Suppressor macrophage treated with lipopolysaccharide for 4 hours (primary cell): ENCODE results near the gene CDH13.

Experiments
- DNase-seq: peaks from one replicate; pipeline ENCODE4 v3.0.0-alpha.2; 2020

Gene CDH13

DNA sequence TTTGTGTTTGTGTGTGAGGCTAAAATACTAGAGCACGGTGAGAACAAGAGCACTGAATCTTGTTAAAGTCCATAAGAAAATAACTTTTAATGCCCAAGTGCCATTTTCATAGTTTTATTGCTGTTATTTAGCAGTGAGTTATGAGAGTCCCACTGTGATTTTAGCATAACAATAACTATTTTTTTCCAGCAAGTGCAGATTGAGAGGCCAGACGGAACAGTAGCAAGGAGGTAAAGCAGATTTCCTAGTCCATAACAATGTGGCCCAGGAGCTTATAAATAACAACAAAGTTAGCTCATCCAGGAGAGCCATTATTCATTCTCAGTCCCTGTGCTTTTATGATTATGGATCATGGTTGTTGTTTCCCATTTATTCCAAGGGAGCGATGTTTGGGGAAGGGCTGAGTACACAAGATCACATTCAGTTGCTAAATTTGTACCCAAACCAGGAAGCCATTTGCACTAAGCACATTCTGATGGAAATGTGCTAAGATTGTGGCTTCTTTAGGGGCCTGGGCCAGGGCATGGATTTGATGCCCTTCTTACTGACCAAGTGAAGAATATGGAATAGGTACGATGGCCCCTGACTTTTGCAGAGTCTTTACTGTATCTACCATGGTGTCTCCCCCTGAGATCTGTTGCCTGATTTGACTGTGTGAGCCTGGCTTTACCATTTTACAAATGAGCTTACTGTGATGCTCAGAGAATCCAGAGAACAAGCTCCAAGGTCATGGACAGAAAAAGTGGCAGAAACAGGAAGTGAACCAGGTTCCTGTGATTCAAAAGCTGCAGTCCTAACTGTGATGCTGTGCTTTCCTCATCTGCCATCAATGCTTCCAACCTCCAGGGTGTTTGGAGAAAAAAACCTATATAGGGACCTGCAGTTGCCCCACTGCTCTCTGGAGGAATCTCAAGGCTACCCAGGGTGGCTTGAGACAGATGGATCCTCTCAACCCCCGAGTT lies 976.3 kb downstream of the CDH13 start:
- DNase-seq: no peak

GRCh38 chr16:83603723-83604570 lies 977.2 kb downstream of the CDH13 start:
- DNase-seq: no peak

GRCh38 chr16:83606486-83607030 lies 979.8 kb downstream of the CDH13 start:
- DNase-seq: no peak

GRCh38 chr16:83609178-83609577 lies 982.4 kb downstream of the CDH13 start:
- no peak for DNase-seq

DNA sequence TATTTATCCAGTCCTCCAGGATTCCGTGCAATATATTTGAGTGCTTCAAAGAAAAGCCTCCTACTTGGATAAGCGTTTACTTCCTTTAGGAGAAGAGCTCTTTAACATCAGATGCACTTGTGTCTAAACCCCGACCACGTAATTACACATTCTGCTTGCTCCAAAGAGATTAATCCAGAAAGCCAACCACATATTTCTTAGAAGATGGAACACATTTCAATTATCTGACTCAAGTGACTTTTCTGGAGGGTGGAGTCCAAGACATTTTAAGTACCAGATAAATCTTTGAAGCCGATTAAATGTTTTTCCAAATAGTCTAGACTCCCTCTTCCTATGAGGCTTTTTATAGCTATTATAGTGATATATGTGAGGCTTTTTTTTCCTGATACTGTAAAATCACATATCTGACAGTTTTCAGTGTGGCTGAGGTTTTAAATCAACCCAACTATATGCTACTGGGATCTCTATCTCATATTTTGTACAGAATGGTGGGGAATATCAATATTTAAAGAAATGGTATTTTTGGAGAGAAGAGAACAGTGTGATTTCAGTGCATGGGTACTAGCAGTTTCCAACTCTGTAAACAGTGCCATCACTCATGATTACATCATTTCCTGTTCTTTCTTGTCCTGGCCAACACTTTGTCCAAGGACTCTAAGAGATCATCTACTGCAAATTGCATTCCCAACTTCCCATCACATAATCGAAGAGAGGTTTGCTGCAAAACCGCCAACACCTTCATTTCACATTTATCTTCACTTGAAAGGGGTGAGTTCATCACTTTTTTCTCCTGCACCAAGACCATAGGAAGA lies 988.6 kb downstream of the CDH13 start:
- no peak for DNase-seq

GRCh38 chr16:83615953-83616350 lies 989.2 kb downstream of the CDH13 start:
- DNase-seq: no peak

DNA sequence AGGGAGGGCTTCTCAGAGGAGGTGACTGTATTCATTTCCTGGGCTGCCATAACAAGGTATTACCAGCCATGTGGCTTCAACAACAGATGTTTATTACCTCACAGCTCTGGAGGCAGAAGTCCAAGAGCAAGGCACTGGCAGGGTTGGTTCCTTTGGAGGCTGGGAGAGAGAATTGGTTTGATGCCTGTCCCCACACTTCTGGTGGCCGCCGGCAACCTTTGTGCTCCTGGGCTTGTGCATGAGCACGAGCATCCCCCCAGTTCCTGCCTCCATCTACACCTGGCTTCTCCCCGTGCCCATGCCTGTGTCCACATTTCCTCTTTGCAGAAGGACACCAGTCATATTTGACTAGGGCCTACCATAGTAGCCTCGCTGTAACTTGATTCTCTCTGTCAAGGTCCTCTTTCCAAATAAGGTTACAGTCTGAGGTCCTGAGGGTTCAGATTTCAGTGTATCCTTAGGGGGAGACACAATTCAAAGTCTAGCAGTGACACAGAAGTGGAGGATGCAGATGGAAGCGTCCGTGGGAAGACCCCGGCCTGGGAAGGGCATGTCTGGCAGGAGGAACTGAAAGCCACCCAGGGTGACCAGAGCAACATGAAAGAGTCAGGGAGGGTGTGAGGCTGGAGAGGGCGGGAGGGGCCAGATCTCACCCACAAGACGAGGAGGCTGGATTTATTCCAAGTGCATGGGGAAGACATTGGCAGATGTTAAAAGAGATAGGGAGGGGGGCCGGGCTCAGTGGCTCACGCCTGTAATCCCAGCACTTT lies 992.8 kb downstream of the CDH13 start:
- no peak for DNase-seq

DNA sequence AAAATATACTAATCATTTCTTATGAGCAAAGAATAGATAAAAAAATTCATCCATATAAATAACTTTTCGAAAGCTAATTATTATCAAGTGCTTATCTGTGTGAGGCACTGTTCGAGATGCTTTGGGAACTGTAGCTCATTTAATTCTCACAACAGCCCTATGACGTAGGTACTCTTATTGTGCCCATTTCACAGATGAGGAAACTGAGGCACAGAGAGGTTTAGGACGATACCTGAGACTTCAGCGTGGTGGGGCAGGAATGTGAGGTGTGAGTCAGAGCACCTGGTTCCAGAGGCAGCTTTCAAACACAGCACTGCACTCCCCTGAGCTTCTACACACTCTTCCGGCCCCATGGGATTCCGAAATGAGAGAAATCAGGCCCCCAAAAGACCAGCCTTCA lies 995.2 kb downstream of the CDH13 start:
- DNase-seq: no peak

DNA sequence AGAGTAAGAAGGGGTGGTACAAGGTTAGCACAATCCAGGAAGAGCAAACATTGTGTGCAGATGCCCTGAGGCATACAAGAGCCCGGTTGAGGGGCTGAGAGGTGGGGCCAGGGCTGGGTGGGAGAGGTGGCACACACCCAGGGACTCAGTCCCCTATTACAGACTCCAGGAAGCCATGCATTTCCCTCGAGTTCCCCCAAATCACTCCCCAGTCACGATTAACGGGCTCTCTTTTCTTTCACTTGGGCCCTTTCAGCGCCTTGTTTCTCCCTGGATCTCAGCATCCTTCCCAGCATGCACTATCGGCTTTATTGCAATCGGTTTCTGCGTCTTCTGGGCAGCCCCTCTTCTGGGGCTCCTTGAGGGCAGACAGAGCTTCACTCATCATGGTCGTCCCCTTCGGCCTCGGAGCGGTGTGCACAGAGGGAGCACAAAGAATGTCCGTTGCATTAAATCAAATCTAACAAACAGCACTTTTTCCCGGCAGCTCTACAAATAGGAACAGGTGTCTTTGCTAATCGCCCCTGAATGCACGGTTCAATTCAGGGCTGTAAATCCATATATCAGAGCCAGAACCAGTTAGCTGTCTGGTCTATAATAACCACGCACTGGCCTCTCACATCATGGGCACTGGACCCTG lies 996.4 kb downstream of the CDH13 start:
- no peak for DNase-seq

DNA sequence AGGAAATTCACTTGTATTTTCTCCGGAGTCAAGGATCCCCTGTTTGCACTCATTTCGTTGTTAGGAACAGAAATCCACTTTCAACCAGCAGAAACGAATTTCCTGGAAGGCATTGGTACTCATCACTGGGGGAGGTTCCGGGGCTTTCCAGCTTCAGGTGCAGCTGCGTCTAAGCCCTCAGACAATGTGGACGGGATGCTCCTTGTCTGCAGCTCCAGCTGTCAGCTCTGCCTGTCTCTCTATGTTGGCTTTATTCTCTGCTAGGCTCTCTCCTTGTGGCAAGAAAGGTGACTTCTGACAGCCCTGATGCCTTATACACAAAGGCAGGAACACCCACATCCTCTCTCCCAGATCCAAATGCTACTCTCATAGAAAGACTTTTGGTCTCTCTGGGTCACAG lies 997.1 kb downstream of the CDH13 start:
- no peak for DNase-seq

DNA sequence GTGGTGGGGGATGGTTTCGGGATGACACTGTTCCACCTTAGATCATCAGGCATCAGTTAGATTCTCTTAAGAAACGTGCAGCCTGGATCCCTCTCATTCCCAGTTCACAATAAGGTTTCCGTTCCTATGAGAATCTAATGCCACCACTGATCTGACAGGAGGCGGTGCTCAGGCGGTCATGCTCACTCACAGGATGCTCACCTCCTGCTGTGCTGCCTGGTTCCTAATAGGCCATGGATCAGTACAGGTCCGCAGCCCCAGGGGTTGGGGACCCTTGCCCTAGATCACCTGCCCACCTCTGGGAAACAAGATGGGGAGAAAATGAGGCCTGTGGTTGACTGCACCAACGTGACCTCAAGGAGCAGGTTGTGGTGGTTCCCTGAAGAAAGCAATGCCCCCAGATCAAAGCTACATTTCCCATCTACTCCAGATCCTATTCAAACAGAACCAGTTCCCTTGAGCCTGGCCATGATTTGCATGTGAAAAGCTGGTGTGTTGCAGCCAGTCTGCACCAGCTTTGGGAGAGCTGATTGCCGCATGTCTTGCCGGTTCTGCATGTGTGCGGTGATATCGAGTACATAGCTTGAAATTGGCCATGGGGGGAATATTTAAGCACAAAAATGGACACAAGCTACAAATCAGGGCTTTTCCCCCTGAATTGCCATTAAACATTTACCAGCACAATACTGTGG lies 997.8 kb downstream of the CDH13 start:
- no peak for DNase-seq

DNA sequence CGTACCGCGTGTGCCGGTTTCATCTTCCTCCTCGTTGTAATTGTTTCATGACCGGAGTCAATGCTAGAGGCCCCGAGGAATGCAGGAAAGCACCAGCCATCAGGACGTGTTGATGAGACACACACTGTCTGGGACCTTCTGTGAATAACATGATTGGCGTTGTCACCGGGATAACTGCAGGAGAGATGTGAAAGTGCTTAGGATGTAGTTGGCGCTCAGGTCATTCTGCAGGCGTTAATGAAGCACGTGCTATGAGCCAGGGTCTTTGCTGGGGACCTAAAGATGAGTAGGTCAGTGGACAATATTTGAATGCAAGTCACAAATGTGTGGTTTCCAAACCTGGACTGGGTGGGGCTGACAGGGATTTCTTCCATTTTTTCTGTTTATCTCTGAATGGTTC lies 999.4 kb downstream of the CDH13 start:
- DNase-seq: no peak

DNA sequence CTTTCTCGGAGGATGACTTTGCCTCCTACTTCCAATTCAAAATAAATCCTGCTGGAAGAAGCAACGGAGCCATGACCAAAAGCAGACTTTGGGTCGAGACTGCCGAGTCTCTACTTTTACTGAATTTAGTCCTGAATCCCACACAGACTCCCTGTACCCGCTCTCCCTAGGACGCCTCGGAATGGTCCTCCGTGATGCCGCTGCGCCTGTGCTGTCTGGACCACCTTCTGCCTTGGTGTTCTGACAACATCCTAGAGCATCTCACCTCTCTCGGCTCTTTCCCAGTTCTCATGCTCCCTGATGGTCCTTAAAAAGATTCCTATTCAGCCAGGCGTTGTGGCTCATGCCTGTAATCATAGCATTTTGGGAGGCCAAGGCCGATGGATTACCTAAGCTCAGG lies 999.9 kb downstream of the CDH13 start:
- no peak for DNase-seq

DNA sequence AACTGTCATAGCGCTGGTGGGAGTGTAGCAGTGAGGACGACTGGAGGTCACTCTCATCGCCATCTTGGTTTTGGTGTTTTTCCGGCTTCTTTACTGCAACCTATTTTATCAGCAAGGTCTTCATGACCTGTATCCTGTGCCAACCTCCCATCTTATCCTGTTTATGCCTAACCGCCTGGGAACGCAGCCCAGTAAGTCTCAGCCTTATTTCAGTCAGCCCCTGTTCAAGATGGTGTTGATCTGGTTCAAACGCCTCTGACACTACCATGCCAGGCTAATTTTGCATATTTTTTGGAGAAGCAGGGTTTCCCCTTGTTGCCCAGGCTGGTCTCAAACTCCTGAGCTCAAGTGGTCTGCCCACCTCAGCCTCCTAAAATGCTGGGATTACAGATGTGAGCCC lies 1001.2 kb downstream of the CDH13 start:
- no peak for DNase-seq

GRCh38 chr16:83629426-83629825 lies 1002.7 kb downstream of the CDH13 start:
- DNase-seq: no peak

- DNase-seq: no peak
These were observed 1003.1 kb downstream of the CDH13 start for GRCh38 chr16:83629836-83630235.

GRCh38 chr16:83630979-83631378 lies 1004.2 kb downstream of the CDH13 start:
- DNase-seq: no peak

- no peak for DNase-seq
These were observed 1006.5 kb downstream of the CDH13 start for GRCh38 chr16:83633286-83633685.

DNA sequence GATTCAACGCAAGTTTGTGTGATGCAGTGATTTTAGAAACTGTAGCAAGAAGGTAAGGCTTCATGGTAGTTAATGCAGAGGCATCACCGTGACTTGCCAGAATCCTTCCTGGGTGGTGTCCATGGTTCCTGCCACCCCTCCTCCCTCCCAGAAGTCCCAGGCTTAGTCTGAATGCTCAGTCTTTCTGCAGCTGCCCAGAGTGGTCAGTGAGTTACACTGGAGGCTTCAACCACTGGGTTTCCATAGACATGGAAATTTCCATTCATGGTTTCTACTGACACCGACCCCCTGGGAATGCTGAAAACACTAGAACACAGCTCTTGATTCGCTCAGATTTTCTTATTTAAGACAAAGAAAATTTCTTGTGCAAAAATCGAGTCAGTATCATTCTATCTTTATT lies 1021.6 kb downstream of the CDH13 start:
- DNase-seq: no peak

DNA sequence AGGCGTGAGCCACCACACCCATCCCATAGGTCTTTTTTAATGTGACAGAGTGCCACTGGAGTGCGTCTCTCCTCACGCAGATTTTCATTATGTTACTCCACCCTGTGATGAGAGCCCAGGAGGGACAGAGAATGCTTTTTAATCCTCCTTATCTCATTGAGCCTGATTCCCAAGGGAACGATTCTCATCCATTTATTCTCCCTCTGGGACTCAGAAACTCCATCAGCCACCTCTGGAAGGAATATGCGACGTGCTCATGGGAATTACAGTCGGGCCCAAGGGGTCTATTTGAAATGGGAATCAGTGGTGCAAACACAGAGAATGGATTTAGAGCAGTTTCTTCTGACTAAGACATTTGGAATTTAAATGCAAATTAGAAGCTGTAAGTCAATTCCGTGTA lies 1025.1 kb downstream of the CDH13 start:
- no peak for DNase-seq

- DNase-seq: no peak
These were observed 1026.2 kb downstream of the CDH13 start for GRCh38 chr16:83652943-83653342.
